OCI-LY3 (cell line): Measurements from ENCODE around the gene RHBDL1.

ENCODE experiments used
- EZH2phosphoT487 ChIP-seq: fragments of 200-600 bp; shearing (Covaris generic); IDR thresholded peaks from 2 replicates; pipeline ENCODE4 v1.6.1; 2018; ENCODE audit warnings: antibody characterized with exemption, mixed run types, low read depth
- TF ChIP-seq, protein P1 (sequence below): fragments of 200-600, 300-600 bp; sonication (generic); IDR thresholded peaks from 2 replicates; pipeline ENCODE4 v1.5.1; 2014; ENCODE audit warnings: antibody characterized with exemption, low read length, low read depth

DNA sequence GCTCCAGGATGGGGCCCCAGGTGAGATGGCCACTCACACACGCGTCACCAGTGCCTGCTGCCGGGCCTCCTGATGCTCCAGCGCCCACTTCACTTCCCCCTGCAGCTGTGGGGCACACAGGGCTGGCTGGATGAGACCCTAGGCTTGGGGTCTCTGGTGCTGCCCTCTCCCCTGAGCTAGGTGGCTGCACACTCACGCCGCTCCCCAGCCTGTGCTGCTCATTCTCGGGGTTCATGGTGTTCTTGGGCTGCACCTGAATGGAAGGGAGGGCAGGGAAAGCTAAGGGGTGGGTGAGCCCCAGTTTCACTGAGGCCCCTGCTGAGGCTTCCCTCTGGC lies 49.5 kb downstream of the RHBDL1 start:
- TF ChIP-seq, protein P1, sequence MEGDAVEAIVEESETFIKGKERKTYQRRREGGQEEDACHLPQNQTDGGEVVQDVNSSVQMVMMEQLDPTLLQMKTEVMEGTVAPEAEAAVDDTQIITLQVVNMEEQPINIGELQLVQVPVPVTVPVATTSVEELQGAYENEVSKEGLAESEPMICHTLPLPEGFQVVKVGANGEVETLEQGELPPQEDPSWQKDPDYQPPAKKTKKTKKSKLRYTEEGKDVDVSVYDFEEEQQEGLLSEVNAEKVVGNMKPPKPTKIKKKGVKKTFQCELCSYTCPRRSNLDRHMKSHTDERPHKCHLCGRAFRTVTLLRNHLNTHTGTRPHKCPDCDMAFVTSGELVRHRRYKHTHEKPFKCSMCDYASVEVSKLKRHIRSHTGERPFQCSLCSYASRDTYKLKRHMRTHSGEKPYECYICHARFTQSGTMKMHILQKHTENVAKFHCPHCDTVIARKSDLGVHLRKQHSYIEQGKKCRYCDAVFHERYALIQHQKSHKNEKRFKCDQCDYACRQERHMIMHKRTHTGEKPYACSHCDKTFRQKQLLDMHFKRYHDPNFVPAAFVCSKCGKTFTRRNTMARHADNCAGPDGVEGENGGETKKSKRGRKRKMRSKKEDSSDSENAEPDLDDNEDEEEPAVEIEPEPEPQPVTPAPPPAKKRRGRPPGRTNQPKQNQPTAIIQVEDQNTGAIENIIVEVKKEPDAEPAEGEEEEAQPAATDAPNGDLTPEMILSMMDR, result no peak
- TF ChIP-seq EZH2phosphoT487, result no peak
